ENCODE results near the gene ADGRA1.
"Not testable (repeated sequence)": the region's sequence is repeated elsewhere in the genome, so short reads cannot be mapped to it uniquely, and the experiment has no call there.

The ADGRA1 gene

DNA sequence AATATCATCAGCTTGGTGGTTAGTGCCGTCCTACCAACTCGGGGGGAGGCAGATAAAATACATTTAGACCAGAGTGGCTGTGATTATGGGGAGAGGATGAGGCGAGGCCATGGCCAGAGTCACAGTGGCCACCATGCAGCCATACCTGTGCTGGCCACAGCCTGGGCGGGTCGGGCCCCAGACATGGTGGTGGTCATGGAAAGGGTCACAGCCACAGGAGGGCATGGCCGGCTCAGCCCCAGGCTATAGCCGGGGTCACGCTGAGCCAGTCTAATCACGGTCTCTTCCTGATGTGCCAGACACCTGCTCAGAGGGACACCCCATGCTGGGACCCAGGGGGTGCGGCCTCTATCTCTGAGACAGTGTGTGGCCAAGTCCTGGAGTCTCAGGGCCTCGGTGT is 10.2 kb downstream of the ADGRA1 start:
- DNase-seq, result no peak

DNA sequence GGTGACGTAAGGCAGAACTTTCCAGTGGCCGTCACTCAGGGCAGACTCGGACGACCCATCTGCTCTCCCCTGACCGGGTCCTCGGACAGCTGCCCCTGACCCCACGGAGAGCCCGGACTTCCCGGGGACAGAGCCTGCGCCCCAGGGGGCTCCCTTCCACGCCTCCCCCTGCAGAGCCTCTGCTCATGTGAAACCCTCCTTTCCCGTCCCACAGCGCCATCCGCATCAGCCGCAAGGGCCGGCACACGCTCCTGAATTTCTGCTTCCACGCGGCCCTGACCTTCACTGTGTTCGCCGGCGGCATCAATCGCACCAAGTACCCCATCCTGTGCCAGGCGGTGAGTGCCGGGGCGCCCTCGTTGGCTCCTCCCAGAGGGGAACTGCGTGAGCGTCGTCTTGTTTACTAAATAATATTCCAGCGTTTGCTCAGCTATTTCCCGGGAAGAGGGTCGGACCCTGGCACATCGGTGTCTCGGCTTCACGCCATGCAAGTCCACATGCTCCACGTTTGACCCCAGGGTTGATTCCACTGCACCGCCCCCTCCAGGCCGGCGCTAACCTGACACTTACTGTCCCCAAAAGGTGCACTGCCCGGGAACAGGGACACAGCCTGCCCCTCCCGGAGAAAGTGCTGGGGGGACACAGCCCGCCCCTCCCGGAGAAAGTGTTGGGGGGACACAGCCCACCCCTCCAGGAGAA is 10.9 kb downstream of the ADGRA1 start:
- no peak for DNase-seq

GRCh38 chr10:133099571-133099970 is 11.8 kb downstream of the ADGRA1 start:
- DNase-seq, result no peak

- no peak for DNase-seq
These were observed 12.5 kb downstream of the ADGRA1 start for GRCh38 chr10:133100186-133100585.

GRCh38 chr10:133100706-133101415 is 13.1 kb downstream of the ADGRA1 start:
- no peak for DNase-seq

GRCh38 chr10:133101416-133101810 is 13.7 kb downstream of the ADGRA1 start:
- no peak for DNase-seq

GRCh38 chr10:133102415-133103095 is 14.8 kb downstream of the ADGRA1 start:
- no peak for DNase-seq

DNA sequence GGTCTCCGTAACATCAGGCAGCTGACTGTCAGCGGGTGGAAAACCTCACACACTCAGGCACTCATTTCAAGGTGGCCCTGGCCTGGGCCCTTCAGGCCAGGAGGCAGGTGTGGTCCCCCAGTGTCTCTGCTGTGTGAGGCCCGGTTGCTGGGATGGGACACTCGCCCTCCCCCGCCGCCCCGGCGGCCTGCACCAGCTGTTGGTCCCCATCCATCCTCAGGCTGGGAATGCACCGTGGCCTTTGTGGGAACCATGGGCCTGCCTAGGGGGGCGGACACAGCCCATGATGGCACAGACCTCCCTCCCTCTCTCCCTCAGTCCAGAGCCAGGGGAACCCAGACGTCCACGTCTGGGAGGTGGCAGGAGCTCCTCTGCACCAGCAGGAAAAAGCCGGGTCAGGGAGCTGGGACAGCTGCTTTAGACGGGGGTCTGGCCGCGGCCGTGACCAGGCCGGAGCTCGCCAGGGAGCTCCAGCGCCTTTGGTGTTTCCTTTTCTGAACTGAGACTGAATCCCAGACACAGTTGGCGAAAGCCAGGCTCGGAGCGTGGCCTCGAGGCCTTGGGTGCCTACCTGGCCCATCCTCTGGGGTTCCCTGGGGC is 15.7 kb downstream of the ADGRA1 start:
- no peak for DNase-seq

GRCh38 chr10:133104068-133104962 is 16.6 kb downstream of the ADGRA1 start:
- no peak for DNase-seq

DNA sequence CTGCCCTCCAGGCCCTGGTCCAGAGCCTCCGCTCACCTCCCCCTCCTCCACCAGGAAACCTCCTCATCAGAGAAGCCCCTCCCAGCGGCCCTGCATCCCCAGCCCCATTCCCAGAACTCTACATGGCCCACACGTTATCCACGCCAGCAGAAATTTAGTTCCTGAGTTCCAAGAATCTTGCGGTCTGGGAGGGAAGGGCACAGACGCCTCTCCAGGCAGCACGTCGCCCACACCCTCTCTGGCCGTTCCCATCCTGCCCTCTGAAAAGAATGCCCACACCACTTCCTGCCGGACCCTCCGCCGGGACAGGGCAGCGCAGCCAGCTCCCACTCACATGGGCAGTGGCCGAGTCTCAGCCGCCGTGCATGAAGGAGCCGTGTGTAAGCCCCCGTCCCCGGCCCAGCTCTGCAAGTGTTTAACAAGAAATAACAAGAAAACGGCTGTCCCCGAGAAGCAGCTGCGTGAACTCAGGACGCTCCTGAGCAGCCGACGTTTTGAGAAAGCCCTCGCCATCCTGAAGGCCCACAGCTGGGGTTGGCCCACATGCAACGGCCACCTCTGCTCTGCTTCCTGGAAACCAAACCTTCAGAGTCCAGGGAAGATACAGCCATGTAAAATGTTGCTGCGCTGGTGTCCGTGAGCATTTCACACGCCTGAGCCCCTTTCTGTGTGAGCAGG is 17.4 kb downstream of the ADGRA1 start:
- no peak for DNase-seq

DNA sequence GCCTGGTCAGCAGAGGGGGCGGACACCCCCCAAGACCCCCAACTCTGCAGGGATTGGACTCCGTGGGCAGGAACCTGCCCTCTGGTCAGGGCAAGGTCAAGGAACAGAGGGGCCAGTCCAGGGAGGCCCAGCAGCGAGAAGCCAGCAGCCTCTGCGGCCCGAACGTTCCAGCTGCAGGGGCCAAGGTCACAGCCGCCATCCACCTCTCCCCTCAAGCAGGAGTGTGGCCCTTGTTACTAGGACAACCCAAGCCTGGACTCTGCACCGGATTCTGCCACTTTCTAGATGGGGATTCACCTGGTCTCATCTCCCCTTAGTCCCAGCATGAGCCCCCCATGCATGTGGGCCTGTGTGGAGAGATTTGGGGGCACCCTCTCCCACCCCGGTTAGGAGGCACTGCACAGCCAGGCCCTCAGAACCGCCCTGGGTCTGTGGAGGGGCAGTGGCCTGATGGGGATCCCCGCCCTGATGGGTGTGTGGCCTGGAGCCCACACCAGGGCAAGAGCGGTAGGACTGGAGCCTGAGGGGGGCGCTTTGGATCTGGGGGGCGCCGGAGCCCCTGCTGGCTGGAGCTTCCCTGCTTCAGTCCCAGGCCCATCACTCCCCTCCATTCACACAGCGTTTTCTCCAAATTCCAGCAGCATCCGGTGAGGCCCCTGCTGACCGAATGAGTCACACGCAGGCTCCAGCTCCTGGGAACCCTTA is 18.1 kb downstream of the ADGRA1 start:
- DNase-seq, result no peak

DNA sequence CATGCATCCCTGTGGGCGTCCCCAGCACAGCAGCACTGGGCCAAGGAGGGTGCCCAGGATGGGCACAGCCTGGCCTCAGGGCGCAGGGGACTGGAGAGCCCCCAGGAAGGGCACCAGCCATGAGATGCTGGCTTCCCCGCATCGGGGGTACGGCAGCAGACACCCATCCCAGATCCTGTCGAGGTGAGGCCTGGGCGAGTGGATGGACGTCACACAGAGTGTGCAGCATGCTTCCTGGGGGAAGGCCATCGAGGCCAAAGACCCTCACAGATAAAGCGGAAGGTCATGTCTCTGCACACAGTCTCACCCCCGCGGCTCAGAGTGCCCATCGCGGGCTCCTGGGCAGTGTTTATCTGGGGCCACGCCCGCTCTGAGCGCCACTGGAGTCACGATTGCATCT is 18.8 kb downstream of the ADGRA1 start:
- DNase-seq, result no peak

GRCh38 chr10:133107442-133107841 is 19.7 kb downstream of the ADGRA1 start:
- no peak for DNase-seq

- DNase-seq, result no peak
These were observed 22.0 kb downstream of the ADGRA1 start for GRCh38 chr10:133109711-133110110.

DNA sequence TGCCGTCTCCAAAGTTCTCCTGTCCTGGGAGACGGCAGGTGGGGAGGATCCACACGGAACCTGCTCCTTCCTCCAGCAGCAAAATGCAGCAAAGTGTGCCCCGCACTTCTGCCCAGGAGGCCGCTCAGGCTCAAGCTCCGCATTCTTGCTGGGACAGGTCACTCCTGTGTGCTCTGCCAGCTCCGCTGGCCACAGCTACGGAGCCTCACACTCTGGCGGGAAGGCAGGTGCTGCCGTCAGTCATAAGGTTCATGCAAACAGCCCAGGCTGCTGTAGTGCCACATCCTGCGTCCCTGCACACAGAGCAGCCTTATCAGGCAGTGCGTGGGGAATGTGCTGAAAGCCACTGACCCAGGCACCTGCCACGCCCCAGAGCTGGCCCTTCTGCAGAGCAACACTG is 22.4 kb downstream of the ADGRA1 start:
- no peak for DNase-seq

DNA sequence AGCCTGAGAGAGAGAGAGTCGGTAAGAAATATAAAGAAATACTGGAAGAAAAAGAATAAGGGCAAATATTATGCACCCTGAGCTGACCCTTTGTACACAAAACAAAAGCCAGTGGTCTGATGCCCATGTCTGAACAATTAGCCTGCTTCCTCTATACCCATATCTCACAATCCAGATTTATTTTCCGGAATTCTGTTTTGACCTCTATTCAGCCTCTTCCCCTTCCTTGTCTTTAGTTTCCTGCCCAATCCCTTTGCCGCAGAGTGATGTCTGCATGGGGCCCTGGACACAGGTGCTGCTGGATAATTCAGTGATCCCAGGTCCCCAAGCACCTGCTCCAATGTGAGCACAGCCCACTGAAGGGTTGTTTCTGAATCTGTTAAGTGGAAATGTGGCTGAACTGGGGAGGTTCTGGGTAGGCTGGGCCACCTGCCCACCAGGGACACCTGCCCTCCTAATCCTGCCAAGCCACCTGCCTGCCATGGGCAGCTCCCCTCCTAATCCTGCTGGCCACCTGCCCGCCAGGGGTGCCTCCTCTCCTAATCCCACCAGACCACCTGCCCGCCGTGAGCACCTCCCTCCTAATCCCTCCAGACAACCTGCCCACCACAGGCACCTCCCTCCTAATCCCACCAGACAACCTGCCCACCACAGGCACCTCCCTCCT is 23.0 kb downstream of the ADGRA1 start:
- no peak for DNase-seq

GRCh38 chr10:133111640-133112039 is 23.9 kb downstream of the ADGRA1 start:
- not testable (repeated sequence) for DNase-seq

DNA sequence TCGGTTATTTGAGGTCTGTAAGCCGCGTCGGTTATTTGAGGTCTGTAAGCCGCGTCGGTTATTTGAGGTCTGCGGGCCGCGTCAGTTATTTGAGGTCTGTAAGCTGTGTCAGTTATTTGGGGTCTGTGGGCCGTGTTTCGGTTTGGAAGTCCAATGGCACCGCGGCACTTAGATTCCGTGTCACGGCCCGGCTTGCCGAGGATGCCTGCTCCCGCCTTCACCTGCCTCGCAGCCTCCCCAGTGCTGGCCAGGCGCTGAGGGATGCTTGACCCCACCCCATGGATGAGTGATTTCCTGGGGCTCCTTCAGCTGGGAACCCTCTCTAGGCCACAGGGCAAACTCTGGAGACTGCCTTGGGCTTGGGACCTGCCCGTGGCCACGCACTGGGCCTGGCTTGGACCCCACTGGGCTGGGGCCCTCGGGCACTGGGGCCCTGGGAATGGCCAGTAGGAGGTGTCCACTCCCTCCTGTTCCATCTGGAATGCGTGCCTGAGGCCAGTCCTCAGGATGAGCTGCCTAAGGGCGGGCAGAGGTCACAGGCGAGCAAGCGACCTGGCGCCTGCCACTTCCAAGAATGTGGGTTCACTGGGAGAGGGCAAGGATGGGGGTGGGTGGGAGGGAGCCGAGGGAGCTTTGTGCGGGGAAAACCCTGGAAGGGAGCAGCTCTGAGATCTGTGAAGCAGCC is 25.6 kb downstream of the ADGRA1 start:
- no peak for DNase-seq

GRCh38 chr10:133113847-133114246 is 26.1 kb downstream of the ADGRA1 start:
- no peak for DNase-seq

GRCh38 chr10:133114251-133114650 is 26.5 kb downstream of the ADGRA1 start:
- DNase-seq, result no peak
